ENCODE results near the gene STPG3. TPM values are rescaled to one million over a fixed set of nuclear protein-coding genes. Genes with fewer than 3 reads are reported as not detected.
A peak's percentile ranks its signal among the peaks of the same experiment; 100 is the strongest.

Gene STPG3
- total RNA-seq, 1 donor: not detected

GRCh38 chr9:137301081-137301947 lies 50.2 kb downstream of the STPG3 start:
- DNase-seq (ENCODE audit: low read depth): peak; percentile 69
- peak overlapping the region; percentile 54 for H3K4me3 ChIP-seq (ENCODE audit: low read depth, low read length)
- TF ChIP-seq CTCF (IDR thresholded peaks at IDR 0.05; ENCODE audit: insufficient read depth, low read depth, low read length): no peak

DNA sequence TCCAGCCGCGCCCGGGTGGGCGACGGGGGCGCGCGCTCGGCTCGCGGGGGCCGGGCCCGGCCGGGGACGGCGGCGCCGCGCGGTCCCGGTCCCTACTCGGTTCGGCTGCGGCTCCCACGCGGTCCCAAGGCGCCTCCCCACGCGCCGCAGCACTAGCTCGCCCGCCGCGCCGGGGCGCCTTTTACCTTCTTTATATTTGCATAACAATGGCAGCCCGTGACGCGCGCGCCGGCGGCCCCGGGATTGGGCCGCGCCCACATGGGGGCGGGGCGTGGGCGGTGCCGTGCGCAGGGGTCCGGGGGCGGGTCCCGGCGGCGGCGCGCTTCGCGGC lies 51.0 kb downstream of the STPG3 start, which contains the start of gene NRARP:
Gene NRARP, minus strand, starts transcription at position 154 of the 331 bp plus-strand sequence. CDS start 343 bp downstream, outside the sequence.
- peak within 1 kb of the TSS; percentile 54 for H3K4me3 ChIP-seq (ENCODE audit: low read depth, low read length)
- peak; percentile 76 for DNase-seq (ENCODE audit: low read depth)

DNA sequence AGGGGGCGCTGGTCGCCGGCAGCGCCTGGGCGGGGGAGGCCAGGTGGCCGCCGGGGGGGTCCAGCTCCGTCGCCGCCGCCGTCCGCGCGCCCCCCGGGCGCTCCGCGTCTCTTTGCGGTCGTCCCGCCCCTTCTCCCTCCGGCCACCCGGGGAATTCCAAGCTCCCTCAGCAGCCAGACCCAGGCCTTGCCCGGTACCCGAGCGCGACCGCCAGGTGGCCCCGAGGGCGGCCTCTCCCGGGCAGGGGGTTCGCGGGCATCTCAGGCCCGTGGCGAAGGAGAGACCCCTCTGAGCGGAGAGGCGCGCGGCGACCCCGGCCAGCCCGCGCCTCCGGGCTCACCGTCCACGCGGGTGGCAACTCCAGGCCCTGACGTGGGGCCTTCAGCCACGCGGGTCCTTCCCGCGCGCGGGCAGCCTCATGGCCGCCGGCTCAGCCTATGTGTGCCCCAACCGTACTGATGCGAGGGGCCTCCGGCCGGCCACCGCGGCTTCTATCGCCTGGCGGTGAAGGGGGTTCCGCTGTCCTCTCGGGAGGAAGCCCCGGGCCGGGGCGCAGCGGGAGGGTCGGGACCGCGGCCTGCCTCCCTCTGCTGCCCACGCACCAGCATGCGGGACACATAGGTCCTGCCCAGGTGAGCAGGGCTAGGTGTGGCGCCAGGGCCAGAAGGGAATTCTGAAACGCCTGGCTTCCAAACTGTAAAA lies 51.5 kb downstream of the STPG3 start:
- no peak for DNase-seq (ENCODE audit: low read depth)
- peak; percentile 52 for TF ChIP-seq CTCF (IDR thresholded peaks at IDR 0.05; ENCODE audit: insufficient read depth, low read depth, low read length)
- peak overlapping the region; percentile 48 for H3K4me3 ChIP-seq (ENCODE audit: low read depth, low read length)

More for the DNA sequence above, 51.0 kb downstream of the STPG3 start, which contains the start of gene NRARP:
- TF ChIP-seq CTCF (IDR thresholded peaks at IDR 0.05; ENCODE audit: insufficient read depth, low read depth, low read length): no peak

Other genes with a start within 250 kb of the STPG3 start
- gene ABCA2, start 223.0 kb upstream of the STPG3 start, total RNA-seq: 14.7 and 15.5 TPM in 2 replicates
- gene FUT7, start 219.2 kb upstream of the STPG3 start, total RNA-seq: not detected in 2 replicates
- 6.4 and 13.0 TPM in 2 replicates for gene NPDC1, start 205.1 kb upstream of the STPG3 start, total RNA-seq
- gene ENTPD2, start 197.2 kb upstream of the STPG3 start, total RNA-seq: not detected in 2 replicates
- 5.2 TPM in 2 replicates for gene SAPCD2, start 180.7 kb upstream of the STPG3 start, total RNA-seq
- gene UAP1L1, start 173.8 kb upstream of the STPG3 start, total RNA-seq: 16.0 and 31.2 TPM in 2 replicates
- gene MAN1B1, start 164.3 kb upstream of the STPG3 start, total RNA-seq: 65.6 and 65.7 TPM in 2 replicates
- 41.5 and 44.8 TPM in 2 replicates for gene DPP7, start 136.6 kb upstream of the STPG3 start, total RNA-seq
- gene GRIN1, start 112.1 kb upstream of the STPG3 start, total RNA-seq: under 0.01 TPM in 1 of 2 replicates, not detected in the other
- not detected in 2 replicates for gene LRRC26, start 81.2 kb upstream of the STPG3 start, total RNA-seq
- not detected in 2 replicates for gene TMEM210, start 79.2 kb upstream of the STPG3 start, total RNA-seq
- gene ANAPC2, start 62.7 kb upstream of the STPG3 start, total RNA-seq: 22.9 and 24.8 TPM in 2 replicates
- 58.7 and 81.5 TPM in 2 replicates for gene SSNA1, start 62.6 kb upstream of the STPG3 start, total RNA-seq
- gene TPRN, start 50.5 kb upstream of the STPG3 start, total RNA-seq: 6.9 and 8.1 TPM in 2 replicates
- gene TMEM203, start 45.6 kb upstream of the STPG3 start, total RNA-seq: 33.2 and 40.2 TPM in 2 replicates
- gene NDOR1, start 45.6 kb upstream of the STPG3 start, total RNA-seq: 7.8 and 11.0 TPM in 2 replicates
- under 0.01 TPM in 1 of 2 replicates, not detected in the other for gene RNF208, start 29.0 kb upstream of the STPG3 start, total RNA-seq
- under 0.01 and 0.64 TPM in 2 replicates for gene CYSRT1, start 26.1 kb upstream of the STPG3 start, total RNA-seq
- not detected in 2 replicates for gene RNF224, start 23.8 kb upstream of the STPG3 start, total RNA-seq
- under 0.01 TPM in 1 of 2 replicates, not detected in the other for gene SLC34A3, start 20.4 kb upstream of the STPG3 start, total RNA-seq
- gene TUBB4B, start 10.0 kb upstream of the STPG3 start, total RNA-seq: 151 and 218 TPM in 2 replicates
- gene NELFB, start 4.0 kb downstream of the STPG3 start, total RNA-seq: 47.1 and 48.6 TPM in 2 replicates
- gene TOR4A, start 26.4 kb downstream of the STPG3 start, total RNA-seq: 39.3 and 42.3 TPM in 2 replicates
- gene NRARP, start 51.0 kb downstream of the STPG3 start, total RNA-seq: under 0.01 and 0.32 TPM in 2 replicates
- 7.3 and 8.1 TPM in 2 replicates for gene EXD3, start 171.9 kb downstream of the STPG3 start, total RNA-seq
- gene NOXA1, start 172.1 kb downstream of the STPG3 start, total RNA-seq: 0.32 TPM in 1 of 2 replicates, not detected in the other
- under 0.01 TPM in 1 of 2 replicates, not detected in the other for gene ENTPD8, start 190.1 kb downstream of the STPG3 start, total RNA-seq
- 22.0 and 22.9 TPM in 2 replicates for gene NSMF, start 208.0 kb downstream of the STPG3 start, total RNA-seq